GM06990 (cell line): Measurements from ENCODE around the gene LAGE3.

Experiments used
- DNase-seq: peaks from one replicate; pipeline ENCODE4 v3.0.0-alpha.2; 2011; ENCODE audit not compliant: insufficient read length; ENCODE audit errors: extremely low read depth
- H3K27me3 ChIP-seq: replicated peaks from 2 replicates; pipeline ENCODE4 v1.6.0; 2011; ENCODE audit warnings: low read length; ENCODE audit not compliant: control insufficient read depth, insufficient read depth
- H3K36me3 ChIP-seq: 2 replicates; pipeline ENCODE4 v1.5.1; 2011; ENCODE audit warnings: low read length; ENCODE audit not compliant: control insufficient read depth, insufficient read depth
- H3K4me3 ChIP-seq: replicated peaks from 2 replicates; pipeline ENCODE4 v1.5.1; 2011; ENCODE audit warnings: low read depth, mild to moderate bottlenecking, control low read depth, low read length
- TF ChIP-seq, protein P1 (sequence below): IDR thresholded peaks from 2 replicates; pipeline ENCODE4 v1.5.1; 2011; ENCODE audit warnings: low read length, control low read depth, mild to moderate bottlenecking, inconsistent platforms; ENCODE audit not compliant: insufficient read depth, poor library complexity, severe bottlenecking

The LAGE3 gene, protein sequence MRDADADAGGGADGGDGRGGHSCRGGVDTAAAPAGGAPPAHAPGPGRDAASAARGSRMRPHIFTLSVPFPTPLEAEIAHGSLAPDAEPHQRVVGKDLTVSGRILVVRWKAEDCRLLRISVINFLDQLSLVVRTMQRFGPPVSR

DNA sequence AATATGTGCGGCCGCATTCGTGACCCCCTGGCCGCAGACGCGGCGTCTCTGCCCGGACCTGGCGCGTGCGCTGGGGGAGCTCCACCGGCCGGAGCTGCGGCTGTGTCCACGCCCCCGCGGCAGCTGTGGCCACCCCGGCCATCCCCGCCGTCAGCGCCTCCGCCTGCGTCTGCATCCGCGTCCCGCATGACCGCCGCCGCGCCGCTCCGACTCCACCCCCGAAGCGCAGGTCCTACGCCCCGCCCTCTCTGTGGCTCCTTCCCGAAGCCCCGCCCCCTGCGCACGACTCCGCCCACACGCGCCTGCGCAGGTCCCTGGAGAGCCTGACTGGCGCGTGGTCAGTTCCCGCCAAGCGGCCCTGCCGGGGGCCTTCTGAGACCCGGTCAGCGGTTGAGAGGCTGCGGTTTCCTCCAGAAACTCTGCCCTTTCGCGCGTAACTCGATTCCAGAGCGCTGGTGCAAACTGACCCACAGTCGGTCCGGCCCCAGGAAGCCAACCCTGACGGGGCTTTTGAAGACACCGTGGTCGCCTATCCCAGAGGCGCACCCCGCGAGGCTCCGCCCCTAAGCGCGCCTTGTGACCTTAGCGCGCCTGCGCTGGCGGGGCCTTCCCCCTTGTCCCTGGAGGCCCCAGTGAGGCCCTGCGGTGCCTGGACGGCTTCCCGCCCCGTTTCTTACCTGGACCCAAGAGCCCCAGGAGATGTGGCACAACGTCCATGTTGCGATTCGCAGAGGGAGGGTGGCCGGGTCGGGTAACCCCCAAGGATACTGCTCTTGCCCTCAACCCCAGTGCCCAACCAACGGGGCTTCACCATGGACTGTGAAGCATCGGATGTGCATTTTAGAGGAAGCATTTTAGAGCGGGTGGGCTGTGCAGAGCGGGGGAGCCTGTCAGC is at the start of gene LAGE3:
Gene LAGE3, minus strand, starts transcription at position 554 of the 895 bp plus-strand sequence. Its CDS starts 366 bp downstream, at position 188.
- no peaks in the 10 kb centered on the region for H3K36me3 ChIP-seq
- peak; percentile 94 for DNase-seq
- H3K27me3 ChIP-seq = no peaks in the 10 kb centered on the region
- peak within 1 kb of the TSS; percentile 64 for H3K4me3 ChIP-seq
- TF ChIP-seq, protein P1, sequence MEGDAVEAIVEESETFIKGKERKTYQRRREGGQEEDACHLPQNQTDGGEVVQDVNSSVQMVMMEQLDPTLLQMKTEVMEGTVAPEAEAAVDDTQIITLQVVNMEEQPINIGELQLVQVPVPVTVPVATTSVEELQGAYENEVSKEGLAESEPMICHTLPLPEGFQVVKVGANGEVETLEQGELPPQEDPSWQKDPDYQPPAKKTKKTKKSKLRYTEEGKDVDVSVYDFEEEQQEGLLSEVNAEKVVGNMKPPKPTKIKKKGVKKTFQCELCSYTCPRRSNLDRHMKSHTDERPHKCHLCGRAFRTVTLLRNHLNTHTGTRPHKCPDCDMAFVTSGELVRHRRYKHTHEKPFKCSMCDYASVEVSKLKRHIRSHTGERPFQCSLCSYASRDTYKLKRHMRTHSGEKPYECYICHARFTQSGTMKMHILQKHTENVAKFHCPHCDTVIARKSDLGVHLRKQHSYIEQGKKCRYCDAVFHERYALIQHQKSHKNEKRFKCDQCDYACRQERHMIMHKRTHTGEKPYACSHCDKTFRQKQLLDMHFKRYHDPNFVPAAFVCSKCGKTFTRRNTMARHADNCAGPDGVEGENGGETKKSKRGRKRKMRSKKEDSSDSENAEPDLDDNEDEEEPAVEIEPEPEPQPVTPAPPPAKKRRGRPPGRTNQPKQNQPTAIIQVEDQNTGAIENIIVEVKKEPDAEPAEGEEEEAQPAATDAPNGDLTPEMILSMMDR = no peak

DNA sequence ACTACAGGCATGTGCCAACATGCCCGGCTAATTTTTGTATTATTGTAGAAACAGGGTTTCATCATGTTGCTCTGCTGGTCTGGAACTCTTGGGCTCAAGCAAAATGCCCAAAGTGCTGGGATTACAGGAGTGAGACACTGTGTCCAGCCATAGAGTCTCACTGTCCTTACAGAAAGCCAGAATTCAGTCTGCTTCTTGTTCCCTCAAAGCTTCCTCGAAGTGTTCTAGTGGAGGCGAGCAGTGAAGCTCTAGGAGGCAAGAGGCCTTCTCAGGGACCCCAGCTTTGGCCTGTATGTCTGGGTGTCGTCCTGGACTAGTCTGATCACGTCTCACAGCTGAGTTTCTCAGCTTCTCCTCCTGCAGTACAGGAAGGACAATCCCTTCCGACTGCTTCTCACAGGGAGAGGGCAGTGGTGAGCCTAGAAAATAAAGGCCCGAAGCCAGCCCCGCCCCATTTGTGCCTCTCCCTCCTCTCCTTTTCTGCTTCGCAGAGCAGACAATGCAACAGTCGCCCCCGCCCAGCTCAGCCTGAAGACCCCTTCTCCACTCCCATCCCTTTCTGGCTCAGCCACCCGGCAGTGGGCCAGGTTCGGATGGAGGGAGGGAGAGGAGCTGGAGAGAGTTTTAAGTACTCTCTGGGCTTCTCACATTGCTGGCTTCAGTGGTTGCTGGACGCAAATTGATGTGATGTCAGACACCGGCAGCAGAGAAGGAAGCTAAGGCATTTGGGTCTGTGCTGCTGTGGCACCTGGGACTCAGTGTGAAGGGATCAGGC is 48.0 kb upstream of the LAGE3 start:
- H3K27me3 ChIP-seq = no peaks in the 10 kb centered on the region

DNA sequence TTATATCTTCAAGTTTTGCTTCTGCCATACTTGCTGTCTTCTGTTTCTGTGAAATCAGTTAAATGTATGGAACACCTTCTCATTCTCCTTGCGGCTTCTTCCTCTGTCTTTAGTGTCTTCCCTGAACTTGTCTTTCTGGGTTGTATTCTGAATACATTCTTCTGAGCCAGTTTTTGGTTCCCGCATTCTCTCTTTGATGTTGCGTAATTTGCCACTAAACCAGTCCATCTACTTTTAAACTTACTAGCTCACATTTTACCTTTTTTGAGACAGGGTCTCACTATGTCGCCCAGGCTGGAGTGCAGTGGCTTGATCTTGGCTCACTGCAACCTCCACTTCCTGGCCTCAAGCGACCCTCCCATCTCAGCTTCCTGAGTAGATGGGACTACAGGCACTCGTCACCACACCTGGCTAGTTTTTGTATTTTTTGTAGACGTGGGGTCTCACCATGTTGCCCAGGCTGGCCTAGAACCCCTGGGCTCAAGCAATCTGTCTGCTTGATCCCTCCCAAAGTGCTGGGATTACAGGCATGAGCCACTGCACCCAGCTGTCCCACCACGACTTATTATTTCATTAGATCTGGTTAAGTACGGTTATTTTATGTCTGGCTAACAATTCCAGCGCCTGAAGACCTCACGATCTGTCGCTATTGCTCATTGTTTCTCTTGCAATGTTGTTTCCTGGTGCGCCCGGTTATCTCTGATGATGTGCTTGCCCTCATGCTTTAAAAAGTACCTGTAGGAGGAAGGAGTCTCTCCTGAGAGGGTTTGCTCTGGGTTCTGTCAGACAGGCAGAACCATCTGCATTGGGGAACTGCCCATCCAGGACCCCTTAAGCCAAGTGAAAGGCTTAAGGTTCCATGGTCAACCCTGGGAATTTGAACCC is 46.8 kb upstream of the LAGE3 start:
- Histone ChIP-seq H3K27me3 (no peaks in the 10 kb centered on the region), H3K36me3 (no peaks in the 10 kb centered on the region), H3K4me3 (no peak overlapping the region)
- TF ChIP-seq, protein P1 = no peak
- DNase-seq = no peak

More for the DNA sequence above, 48.0 kb upstream of the LAGE3 start:
- Histone ChIP-seq H3K36me3 (no peaks in the 10 kb centered on the region), H3K4me3 (no peak overlapping the region)
- peak; percentile 64 for DNase-seq
- TF ChIP-seq, protein P1 = peak; percentile 55

DNA sequence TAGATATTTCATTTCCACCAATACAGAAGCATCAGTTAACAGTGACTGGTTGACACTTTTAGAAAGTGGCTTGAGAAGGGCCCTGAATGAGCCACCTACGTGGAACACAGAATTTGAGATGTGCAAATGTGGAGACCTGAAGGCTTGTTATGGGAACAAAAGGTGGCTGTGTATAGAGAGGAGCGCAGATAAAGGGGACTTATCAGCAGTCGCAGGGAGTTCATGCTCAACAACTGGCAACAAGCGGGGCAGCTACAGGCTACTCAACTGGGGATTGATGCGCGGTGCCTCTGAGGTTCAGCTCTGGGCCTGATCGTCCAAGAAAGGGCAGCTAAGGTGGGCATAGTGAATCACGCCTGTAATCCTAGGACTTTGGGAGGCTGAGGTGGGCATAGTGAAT is 40.3 kb upstream of the LAGE3 start:
- Histone ChIP-seq H3K4me3 (no peak overlapping the region), H3K36me3 (no peaks in the 10 kb centered on the region), H3K27me3 (no peaks in the 10 kb centered on the region)
- DNase-seq = no peak
- TF ChIP-seq, protein P1 = no peak
